Fibroblast of the conjunctiva (primary cell): ENCODE results near the gene BRWD1.

Source experiments
- DNase-seq: peaks from one replicate; pipeline ENCODE4 v3.0.0-alpha.2; 2010; ENCODE audit warnings: low read depth

Gene BRWD1

GRCh38 chr21:39327727-39328126, 14.3 kb upstream of the BRWD1 start:
- no peak for DNase-seq

DNA sequence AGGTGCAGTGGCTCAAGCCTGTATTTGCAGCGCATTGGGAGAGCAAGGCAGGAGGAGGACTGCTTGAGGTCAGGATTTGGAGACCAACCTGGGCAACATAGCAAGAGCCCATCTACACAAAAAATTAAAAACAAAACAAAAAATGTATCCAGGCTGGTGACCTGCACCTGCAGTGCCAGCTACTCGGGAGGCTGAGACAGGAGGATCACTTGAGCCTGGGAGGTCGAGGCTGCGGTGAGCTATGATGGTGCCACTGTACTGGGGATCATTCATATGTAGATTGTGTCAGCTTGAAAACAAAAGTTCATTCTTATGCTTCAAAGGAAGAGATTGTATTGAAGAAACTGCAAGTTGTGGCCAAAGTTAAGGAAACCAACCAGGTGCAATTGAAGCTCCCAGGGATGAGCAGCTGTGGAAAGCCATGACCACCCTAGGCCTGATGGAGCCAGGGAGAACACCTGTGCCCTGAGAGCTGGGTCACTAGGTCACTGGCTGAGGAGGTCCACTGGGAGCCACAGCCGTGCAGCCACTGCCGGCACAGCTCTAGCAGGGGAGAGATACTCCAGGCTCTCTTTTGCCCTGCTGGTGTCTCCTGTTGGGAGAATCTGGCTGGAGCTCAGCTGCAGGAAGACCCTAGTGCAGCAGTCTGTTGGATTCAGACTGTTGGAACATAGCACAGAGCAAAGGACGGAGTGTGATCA, 13.3 kb upstream of the BRWD1 start:
- no peak for DNase-seq

- no peak for DNase-seq
Observed at GRCh38 chr21:39325458-39325857, 12.0 kb upstream of the BRWD1 start.

DNA sequence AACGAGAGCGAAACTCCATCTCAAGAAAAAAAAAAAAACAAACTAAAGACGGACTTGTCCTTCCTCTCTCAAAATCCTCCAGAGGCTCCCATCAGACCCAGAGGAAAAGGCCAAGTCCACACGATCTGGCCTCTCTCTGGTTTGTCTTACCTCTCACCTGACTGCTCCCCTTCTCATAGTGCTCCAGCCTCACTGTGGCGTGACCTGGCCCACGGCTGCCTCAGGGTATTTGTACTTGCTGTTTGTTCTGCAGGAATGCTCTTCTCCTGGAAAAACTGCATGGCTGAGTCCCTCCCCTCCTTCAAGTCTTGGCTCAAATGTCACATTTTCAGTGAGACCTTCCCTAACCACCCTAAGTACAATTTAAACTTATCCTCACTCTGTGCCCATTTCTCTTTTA, 8.0 kb upstream of the BRWD1 start:
- DNase-seq = no peak

GRCh38 chr21:39319814-39320332, 6.4 kb upstream of the BRWD1 start:
- DNase-seq = no peak

DNA sequence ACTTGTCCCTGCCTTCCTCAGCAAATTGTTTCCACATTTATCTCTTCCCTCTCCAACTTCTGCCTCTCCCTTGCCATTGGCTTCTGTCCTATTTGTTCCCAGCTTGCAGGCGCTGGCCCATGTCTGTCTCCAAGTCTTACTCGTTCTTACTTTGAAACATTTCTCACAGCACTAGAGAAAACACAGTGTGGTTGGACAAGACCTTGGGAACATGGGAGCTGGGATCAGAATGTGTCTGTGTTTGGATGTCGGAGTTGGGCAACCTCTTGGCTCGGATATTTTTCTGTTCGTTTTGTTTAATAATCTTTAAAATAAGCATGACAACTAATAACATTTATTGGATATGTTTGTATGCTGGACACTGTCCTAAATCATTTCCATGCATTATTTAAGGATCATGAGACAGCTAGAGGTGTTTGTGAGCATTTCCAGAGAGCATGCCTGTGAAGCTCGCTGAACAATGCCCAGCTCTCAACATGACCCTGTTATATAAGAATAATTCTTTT, 5.9 kb upstream of the BRWD1 start:
- no peak for DNase-seq

GRCh38 chr21:39318091-39318959, 4.9 kb upstream of the BRWD1 start:
- DNase-seq = no peak

GRCh38 chr21:39317134-39318090, 4.0 kb upstream of the BRWD1 start:
- DNase-seq = no peak

GRCh38 chr21:39316729-39317128, 3.3 kb upstream of the BRWD1 start:
- DNase-seq = no peak

GRCh38 chr21:39315603-39316445, 2.4 kb upstream of the BRWD1 start:
- no peak for DNase-seq

GRCh38 chr21:39314143-39315027, 953 bp upstream of the BRWD1 start:
- DNase-seq = peak; percentile 28

DNA sequence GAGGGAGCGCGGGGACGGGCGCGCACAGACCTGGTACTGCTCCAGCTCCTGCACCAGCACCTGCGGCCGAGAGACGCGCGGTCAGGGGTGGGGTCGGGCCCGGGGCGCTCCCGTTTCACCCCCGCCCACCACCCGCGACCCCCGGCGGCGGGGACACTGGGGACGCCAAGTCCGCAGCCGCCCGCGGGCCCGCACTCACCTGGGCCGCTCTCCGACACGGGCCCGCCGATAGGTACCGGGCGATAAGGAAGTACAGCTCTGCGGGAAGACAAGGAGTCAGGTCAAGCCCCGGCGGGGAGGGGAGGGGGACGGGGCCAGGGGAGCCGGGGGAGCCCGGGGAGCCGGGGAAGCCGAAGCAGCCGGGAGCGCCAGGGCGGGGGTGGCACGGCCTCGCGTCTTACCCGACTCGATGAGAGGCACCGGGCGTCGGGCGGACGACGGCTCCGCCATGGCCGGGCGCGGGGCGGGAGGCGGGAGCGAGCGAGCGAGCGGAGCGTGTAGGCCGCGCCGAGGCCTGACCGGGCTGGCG, 326 bp downstream of the BRWD1 start:
- no peak for DNase-seq

- peak; percentile 77 for DNase-seq
Observed at GRCh38 chr21:39312112-39313041, 1.1 kb downstream of the BRWD1 start.

GRCh38 chr21:39311164-39311563, 2.3 kb downstream of the BRWD1 start:
- DNase-seq = no peak

DNA sequence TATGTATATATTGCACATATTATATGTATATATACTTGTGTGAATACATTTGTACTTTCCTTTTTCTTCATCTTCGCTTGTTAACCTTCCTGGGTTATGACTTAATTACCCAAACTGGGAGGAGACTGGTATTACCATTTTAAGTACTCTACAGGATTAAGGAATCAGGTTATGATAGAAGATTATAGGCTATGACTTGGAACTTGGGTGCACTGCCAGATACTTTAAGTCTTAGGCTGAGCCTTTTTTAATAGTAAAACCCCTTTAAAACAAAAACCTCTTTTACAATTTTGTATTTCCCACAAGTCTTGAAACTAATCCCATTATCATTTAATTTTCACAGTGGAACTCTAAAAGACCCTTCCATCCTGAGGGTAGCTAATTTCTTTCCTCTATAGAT, 6.0 kb downstream of the BRWD1 start:
- no peak for DNase-seq

GRCh38 chr21:39300587-39300986, 12.8 kb downstream of the BRWD1 start:
- no peak for DNase-seq

- DNase-seq = no peak
Observed at GRCh38 chr21:39296891-39297290, 16.5 kb downstream of the BRWD1 start.

GRCh38 chr21:39288987-39289386, 24.4 kb downstream of the BRWD1 start:
- DNase-seq = no peak

- no peak for DNase-seq
Observed at GRCh38 chr21:39282911-39283310, 30.5 kb downstream of the BRWD1 start.
